Karpas-422 (cell line): ENCODE measurements around the gene NELL2. TPM values are rescaled to one million over a fixed set of nuclear protein-coding genes. Genes with fewer than 3 reads are reported as not detected.

Source experiments
- DNase-seq: peaks from one replicate; pipeline ENCODE4 v3.0.0-alpha.2; 2015
- H2AFZ ChIP-seq: fragments of 200-600 bp; sonication (generic); 2 replicates; pipeline ENCODE4 v1.6.1; 2014; ENCODE audit warnings: antibody characterized with exemption, low read length, mixed read lengths
- H3K27ac ChIP-seq: fragments of 200-600 bp; sonication (generic); 2 replicates; pipeline ENCODE4 v1.5.1; 2014; ENCODE audit warnings: mild to moderate bottlenecking, low read length, moderate library complexity
- H3K27me3 ChIP-seq: fragments of 200-600 bp; sonication (generic); 2 replicates; pipeline ENCODE4 v1.6.1; 2014; ENCODE audit warnings: low read length, mixed read lengths
- H3K36me3 ChIP-seq: fragments of 200-600 bp; sonication (generic); 2 replicates; pipeline ENCODE4 v1.6.1; 2014; ENCODE audit warnings: low read length, mixed read lengths; ENCODE audit not compliant: insufficient read depth
- H3K4me1 ChIP-seq: fragments of 200-600 bp; sonication (generic); 2 replicates; pipeline ENCODE4 v1.6.1; 2014; ENCODE audit warnings: mild to moderate bottlenecking, low read length, mixed read lengths
- H3K4me2 ChIP-seq: fragments of 200-600 bp; sonication (generic); 2 replicates; pipeline ENCODE4 v1.6.1; 2014; ENCODE audit warnings: low read length, low read depth, mild to moderate bottlenecking; ENCODE audit not compliant: poor library complexity, severe bottlenecking
- H3K4me3 ChIP-seq: fragments of 200-600 bp; sonication (generic); 2 replicates; pipeline ENCODE4 v1.5.1; 2014; ENCODE audit warnings: mild to moderate bottlenecking, antibody characterized with exemption, low read length, mixed read lengths
- H3K79me2 ChIP-seq: fragments of 200-600 bp; sonication (generic); 2 replicates; pipeline ENCODE4 v1.6.1; 2014; ENCODE audit warnings: mild to moderate bottlenecking, low read length, mixed read lengths
- H3K9ac ChIP-seq: fragments of 200-600 bp; sonication (generic); 2 replicates; pipeline ENCODE4 v1.6.0; 2014; ENCODE audit warnings: low read length
- H3K9me2 ChIP-seq: fragments of 200-600 bp; sonication (generic), shearing (Covaris generic); replicated peaks from 2 replicates; pipeline ENCODE4 v1.6.0; 2014; ENCODE audit warnings: mild to moderate bottlenecking, low read length, moderate library complexity; ENCODE audit not compliant: insufficient read depth
- H3K9me3 ChIP-seq: fragments of 300-700, 200-600 bp; sonication (generic); 2 replicates; pipeline ENCODE4 v1.6.1; 2014; ENCODE audit warnings: low read length, mixed read lengths
- H4K20me1 ChIP-seq: fragments of 200-600 bp; sonication (generic); 2 replicates; pipeline ENCODE4 v1.6.1; 2014; ENCODE audit warnings: mild to moderate bottlenecking, antibody characterized with exemption, low read length, low read depth; ENCODE audit not compliant: insufficient read depth
- total RNA-seq: library from RNA; depleted of rRNA; stranded (reverse); fragments of >200 nt; shearing (Covaris generic); gene quantifications from 2 replicates; pipeline ENCODE4 v1.2.3, GENCODE V29; 2014; ENCODE audit warnings: low replicate concordance

The NELL2 gene
- total RNA-seq, 1 experiment from 2014 or later, result 188 TPM

- H3K9me3 ChIP-seq, result peaks cover 4% of the 10 kb centered on the region
- H3K27me3 ChIP-seq, result no peaks in the 10 kb centered on the region
- no peak overlapping the region for H3K4me3 ChIP-seq
- no peak overlapping the region for H3K9ac ChIP-seq
- no peak overlapping the region for H3K27ac ChIP-seq
- H3K36me3 ChIP-seq, result no peaks in the 10 kb centered on the region
- H3K4me2 ChIP-seq, result no peak overlapping the region
- H2AFZ ChIP-seq, result no peak overlapping the region
- DNase-seq, result no peak
- H3K4me1 ChIP-seq, result no peaks in the 10 kb centered on the region
- no peaks in the 10 kb centered on the region for H3K9me2 ChIP-seq
- H3K79me2 ChIP-seq, result no peaks in the 10 kb centered on the region
- H4K20me1 ChIP-seq, result no peaks in the 10 kb centered on the region
Observed at GRCh38 chr12:44885902-44886301, 9.8 kb upstream of the NELL2 start.

- Histone ChIP-seq H3K4me2 (no peak overlapping the region), H3K36me3 (no peaks in the 10 kb centered on the region), H2AFZ (no peak overlapping the region), H3K9ac (no peak overlapping the region), H3K27ac (no peak overlapping the region), H3K4me1 (0 out of 2 replicates have a peak, but pooled peaks cover 2% of the 10 kb centered on the region), H3K9me3 (peaks cover 8% of the 10 kb centered on the region), H3K27me3 (no peaks in the 10 kb centered on the region), H3K79me2 (no peaks in the 10 kb centered on the region), H3K4me3 (no peak overlapping the region), H3K9me2 (no peaks in the 10 kb centered on the region), H4K20me1 (no peaks in the 10 kb centered on the region)
- no peak for DNase-seq
Observed at GRCh38 chr12:44881197-44881596, 5.1 kb upstream of the NELL2 start.

- Histone ChIP-seq H3K79me2 (peaks cover 41% of the 10 kb centered on the region), H3K4me1 (peaks cover 25% of the 10 kb centered on the region), H4K20me1 (no peaks in the 10 kb centered on the region), H3K9ac (peak overlapping the region; percentile 79), H3K27me3 (no peaks in the 10 kb centered on the region), H3K4me2 (peak overlapping the region; percentile 71), H3K4me3 (peak overlapping the region; percentile 71), H3K27ac (peak overlapping the region; percentile 33; the same call in 1 of the 2 replicates), H3K36me3 (0 out of 2 replicates have a peak, but pooled peaks cover 7% of the 10 kb centered on the region), H3K9me2 (no peaks in the 10 kb centered on the region), H2AFZ (peak overlapping the region; percentile 48), H3K9me3 (peaks cover 8% of the 10 kb centered on the region)
- DNase-seq, result peak; percentile 75
Observed at GRCh38 chr12:44876544-44877410, 662 bp upstream of the NELL2 start.

- Histone ChIP-seq H3K4me3 (peak overlapping the region; percentile 71), H3K36me3 (peaks cover 16% of the 10 kb centered on the region), H4K20me1 (no peaks in the 10 kb centered on the region), H3K27ac (peak overlapping the region; percentile 49), H2AFZ (no peak overlapping the region), H3K4me1 (peaks cover 25% of the 10 kb centered on the region), H3K27me3 (no peaks in the 10 kb centered on the region), H3K4me2 (peak overlapping the region; percentile 71), H3K79me2 (peaks cover 54% of the 10 kb centered on the region), H3K9me2 (no peaks in the 10 kb centered on the region), H3K9ac (peak overlapping the region; percentile 79), H3K9me3 (no peaks in the 10 kb centered on the region)
- DNase-seq, result peak; percentile 63
Observed at GRCh38 chr12:44875417-44875953, 630 bp downstream of the NELL2 start.

- Histone ChIP-seq H3K27me3 (no peaks in the 10 kb centered on the region), H3K9ac (peak overlapping the region; percentile 79), H2AFZ (no peak overlapping the region), H3K36me3 (peaks cover 21% of the 10 kb centered on the region), H4K20me1 (no peaks in the 10 kb centered on the region), H3K4me2 (peak overlapping the region; percentile 71), H3K79me2 (peaks cover 59% of the 10 kb centered on the region), H3K27ac (peak overlapping the region; percentile 49), H3K4me3 (peak overlapping the region; percentile 71), H3K9me2 (no peaks in the 10 kb centered on the region), H3K9me3 (no peaks in the 10 kb centered on the region), H3K4me1 (peaks cover 25% of the 10 kb centered on the region)
- peak; percentile 71 for DNase-seq
Observed at GRCh38 chr12:44874981-44875416, 1.1 kb downstream of the NELL2 start.

- Histone ChIP-seq H3K4me2 (peak overlapping the region; percentile 71), H3K27ac (peak overlapping the region; percentile 49), H3K9me3 (no peaks in the 10 kb centered on the region), H3K4me1 (peaks cover 25% of the 10 kb centered on the region), H4K20me1 (no peaks in the 10 kb centered on the region), H2AFZ (no peak overlapping the region), H3K4me3 (peak overlapping the region; percentile 71), H3K9ac (peak overlapping the region; percentile 79), H3K27me3 (no peaks in the 10 kb centered on the region), H3K79me2 (peaks cover 70% of the 10 kb centered on the region), H3K36me3 (peaks cover 30% of the 10 kb centered on the region), H3K9me2 (no peaks in the 10 kb centered on the region)
- peak; percentile 74 for DNase-seq
Observed at GRCh38 chr12:44873898-44874297, 2.2 kb downstream of the NELL2 start.

- Histone ChIP-seq H3K36me3 (peaks cover 57% of the 10 kb centered on the region), H3K4me3 (no peak overlapping the region), H3K27me3 (no peaks in the 10 kb centered on the region), H4K20me1 (no peaks in the 10 kb centered on the region), H3K4me2 (no peak overlapping the region), H3K9me2 (no peaks in the 10 kb centered on the region), H3K27ac (no peak overlapping the region), H3K9me3 (no peaks in the 10 kb centered on the region), H2AFZ (no peak overlapping the region), H3K4me1 (peaks cover 23% of the 10 kb centered on the region), H3K79me2 (peaks cover 88% of the 10 kb centered on the region), H3K9ac (no peak overlapping the region)
- DNase-seq, result no peak
Observed at GRCh38 chr12:44869503-44869902, 6.6 kb downstream of the NELL2 start.

GRCh38 chr12:44863867-44864266 lies 12.2 kb downstream of the NELL2 start:
- Histone ChIP-seq H3K4me2 (no peak overlapping the region), H3K4me1 (peaks cover 47% of the 10 kb centered on the region), H3K4me3 (no peak overlapping the region), H3K27me3 (no peaks in the 10 kb centered on the region), H4K20me1 (no peaks in the 10 kb centered on the region), H3K9me3 (no peaks in the 10 kb centered on the region), H3K27ac (0 out of 2 replicates have a peak overlapping the region, but pooled peaks have one; percentile 10), H2AFZ (no peak overlapping the region), H3K9ac (no peak overlapping the region), H3K79me2 (peaks cover 88% of the 10 kb centered on the region), H3K9me2 (no peaks in the 10 kb centered on the region), H3K36me3 (peaks cover 35% of the 10 kb centered on the region)
- DNase-seq, result no peak
